ENCODE data around the gene CD274.

DNA sequence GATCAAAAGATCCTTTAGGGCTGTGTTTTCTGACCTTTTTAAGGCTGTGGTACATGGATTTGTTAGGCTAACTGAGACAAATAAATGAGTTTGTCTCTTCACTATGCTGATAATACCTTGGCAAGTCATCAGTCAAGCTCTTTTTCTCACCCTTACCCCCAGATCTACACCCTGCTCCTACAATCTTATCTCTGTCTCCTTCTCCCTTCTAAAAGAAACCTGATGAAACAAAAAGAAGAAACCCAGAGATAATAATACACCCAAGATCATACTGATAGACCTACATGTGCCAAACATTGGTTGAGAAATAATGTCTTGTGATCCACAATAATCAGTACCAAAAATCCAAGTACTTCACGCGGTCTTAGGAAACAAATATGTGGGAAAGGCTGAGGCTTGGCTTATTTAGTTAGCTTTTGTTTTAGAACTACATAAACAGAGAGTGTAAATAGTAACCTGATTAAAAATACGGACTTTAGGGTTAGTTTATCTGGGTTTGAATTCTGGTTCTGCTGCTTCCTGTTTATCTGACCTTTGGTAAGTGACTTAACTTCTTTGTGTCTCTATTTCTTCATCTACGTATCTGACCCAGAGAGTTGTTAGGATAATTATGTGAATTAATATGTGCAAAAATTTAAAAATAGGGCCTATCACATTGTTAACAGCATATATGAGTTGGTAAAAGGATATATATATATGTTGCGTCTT lies 35.2 kb downstream of the CD274 start:
- TF ChIP-seq, protein P1, sequence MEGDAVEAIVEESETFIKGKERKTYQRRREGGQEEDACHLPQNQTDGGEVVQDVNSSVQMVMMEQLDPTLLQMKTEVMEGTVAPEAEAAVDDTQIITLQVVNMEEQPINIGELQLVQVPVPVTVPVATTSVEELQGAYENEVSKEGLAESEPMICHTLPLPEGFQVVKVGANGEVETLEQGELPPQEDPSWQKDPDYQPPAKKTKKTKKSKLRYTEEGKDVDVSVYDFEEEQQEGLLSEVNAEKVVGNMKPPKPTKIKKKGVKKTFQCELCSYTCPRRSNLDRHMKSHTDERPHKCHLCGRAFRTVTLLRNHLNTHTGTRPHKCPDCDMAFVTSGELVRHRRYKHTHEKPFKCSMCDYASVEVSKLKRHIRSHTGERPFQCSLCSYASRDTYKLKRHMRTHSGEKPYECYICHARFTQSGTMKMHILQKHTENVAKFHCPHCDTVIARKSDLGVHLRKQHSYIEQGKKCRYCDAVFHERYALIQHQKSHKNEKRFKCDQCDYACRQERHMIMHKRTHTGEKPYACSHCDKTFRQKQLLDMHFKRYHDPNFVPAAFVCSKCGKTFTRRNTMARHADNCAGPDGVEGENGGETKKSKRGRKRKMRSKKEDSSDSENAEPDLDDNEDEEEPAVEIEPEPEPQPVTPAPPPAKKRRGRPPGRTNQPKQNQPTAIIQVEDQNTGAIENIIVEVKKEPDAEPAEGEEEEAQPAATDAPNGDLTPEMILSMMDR (IDR thresholded peaks at IDR 0.05; ENCODE audit: low read depth, low read length), result no peak
- no peak for TF ChIP-seq POLR2A (IDR thresholded peaks at IDR 0.05; ENCODE audit: extremely low read depth, insufficient read length)
- TF ChIP-seq, protein P2, sequence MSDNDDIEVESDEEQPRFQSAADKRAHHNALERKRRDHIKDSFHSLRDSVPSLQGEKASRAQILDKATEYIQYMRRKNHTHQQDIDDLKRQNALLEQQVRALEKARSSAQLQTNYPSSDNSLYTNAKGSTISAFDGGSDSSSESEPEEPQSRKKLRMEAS (IDR thresholded peaks at IDR 0.05; ENCODE audit: low read depth, low read length), result no peak
